Skeletal muscle cell (primary cell): ENCODE measurements around the gene YBEY.
"Not testable (repeated sequence)": the region's sequence is repeated elsewhere in the genome, so short reads cannot be mapped to it uniquely, and the experiment has no call there.

ENCODE experiments used
- DNase-seq: peaks from one replicate; pipeline ENCODE4 v3.0.0-alpha.2; 2010; ENCODE audit warnings: low read depth
- H3K4me3 ChIP-seq: 2 replicates; pipeline ENCODE4 v1.5.1; 2011; ENCODE audit warnings: low read depth, mild to moderate bottlenecking, control low read depth, low read length, moderate library complexity

Gene YBEY

GRCh38 chr21:46285761-46286647 lies at the start of gene YBEY:
TSS of gene YBEY (plus strand) at chr21:46286342. CDS start at chr21:46286914, 572 bp downstream.
- peak within 1 kb of the TSS; percentile 67 for H3K4me3 ChIP-seq

DNA sequence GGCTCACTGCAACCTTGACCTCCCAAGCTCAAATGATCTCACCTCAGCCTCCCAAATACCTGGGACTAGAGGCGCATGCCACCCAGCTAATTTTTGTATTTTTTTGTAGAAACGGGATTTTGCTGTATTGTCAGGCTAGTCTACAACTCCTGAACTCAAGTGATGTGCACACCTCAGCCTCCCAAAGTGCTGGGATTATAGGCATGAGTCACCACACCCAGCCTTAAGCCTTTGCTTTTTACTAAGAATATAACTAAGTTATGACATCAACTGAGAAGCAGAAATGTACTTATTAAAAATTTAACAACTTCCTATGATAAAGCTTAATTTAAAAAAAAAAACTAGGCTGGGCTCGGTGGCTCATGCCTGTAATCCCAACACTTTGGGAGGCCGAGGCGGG lies 48.7 kb upstream of the YBEY start:
- H3K4me3 ChIP-seq = no peak overlapping the region
- DNase-seq = no peak

More at GRCh38 chr21:46285761-46286647, at the start of gene YBEY:
- DNase-seq = peak; percentile 78

DNA sequence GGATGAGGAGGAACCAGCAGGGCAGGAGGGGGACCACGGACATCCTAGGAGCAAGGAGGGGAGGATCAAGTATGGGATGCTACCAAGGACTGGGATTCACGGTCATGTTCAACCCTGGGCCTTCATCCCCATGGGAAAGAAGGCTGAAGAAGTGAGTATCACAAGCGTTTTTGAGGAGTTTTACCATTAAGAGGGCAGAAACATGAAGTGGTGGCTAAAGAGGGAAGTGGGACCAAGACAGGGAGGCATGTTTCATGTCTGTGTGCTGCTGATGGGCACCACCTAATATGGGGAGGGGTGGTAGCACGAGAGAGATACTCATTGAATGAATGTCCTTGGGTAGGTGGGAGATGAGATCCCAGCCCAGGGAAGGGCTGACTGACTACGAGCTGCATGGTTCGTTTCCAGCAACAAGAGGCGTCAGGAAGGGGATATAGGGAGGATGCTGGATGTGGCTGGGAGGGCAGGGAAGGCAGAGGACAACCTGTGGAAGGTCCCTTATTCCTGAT lies 46.3 kb upstream of the YBEY start:
- no peak overlapping the region for H3K4me3 ChIP-seq
- DNase-seq = no peak

DNA sequence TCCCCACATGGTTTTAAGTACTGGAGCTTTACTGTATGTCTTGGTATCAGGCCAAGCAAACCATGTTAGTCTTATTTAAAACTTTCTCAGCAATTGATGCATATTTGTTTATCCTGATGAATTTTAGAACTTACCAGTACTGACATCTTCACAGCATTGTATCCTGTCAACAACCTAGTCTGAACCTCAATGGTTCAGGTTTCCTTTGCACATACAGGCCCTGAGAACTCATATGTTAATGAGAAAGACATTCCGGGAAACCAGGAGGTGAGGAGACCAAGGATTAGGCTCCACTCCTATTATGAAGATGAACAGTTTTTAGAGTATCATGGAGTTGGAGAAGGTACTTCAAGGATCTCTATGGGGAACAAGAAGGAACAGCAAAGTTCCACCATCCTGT lies 44.6 kb upstream of the YBEY start:
- not testable (repeated sequence) for H3K4me3 ChIP-seq, DNase-seq

DNA sequence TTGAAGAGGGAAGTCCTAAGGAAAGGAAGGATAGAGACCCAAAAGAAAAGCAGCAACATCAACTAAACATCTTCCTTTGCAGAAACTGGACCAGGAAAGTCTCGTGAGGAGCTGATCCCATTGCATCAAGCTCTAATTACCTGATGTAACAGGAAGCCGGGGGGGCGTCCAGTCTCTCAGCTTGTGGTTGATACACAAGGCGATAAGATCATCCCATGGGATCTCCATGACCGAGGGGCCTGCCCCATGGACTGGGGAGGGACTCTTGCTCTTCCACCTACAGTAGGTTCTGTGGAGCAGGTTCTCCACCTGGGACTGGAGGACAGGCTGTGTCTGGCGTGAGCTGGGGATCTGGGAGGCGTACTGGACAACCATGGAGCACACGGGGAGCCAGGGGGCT lies 42.8 kb upstream of the YBEY start:
- DNase-seq = no peak

DNA sequence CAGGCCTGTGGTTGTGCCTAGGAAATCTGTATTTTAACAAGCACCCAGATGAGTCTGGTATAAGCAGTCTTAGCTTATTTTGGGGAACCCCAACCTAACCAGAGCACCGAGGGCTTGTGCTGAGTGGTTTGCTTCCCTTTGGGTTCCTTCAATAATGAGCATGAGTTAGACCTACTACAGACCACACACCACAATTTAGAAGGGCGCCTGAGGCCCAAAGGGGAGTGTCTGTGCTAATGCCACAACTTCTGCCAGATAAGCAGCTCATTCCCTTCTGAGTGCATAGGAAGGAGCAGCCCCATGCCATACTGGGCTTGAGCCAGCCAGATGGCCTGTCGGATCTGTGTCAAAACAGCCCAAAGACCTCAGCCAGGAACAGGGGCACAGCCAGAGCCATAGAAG lies 42.2 kb upstream of the YBEY start:
- DNase-seq = no peak
- H3K4me3 ChIP-seq = no peak overlapping the region

More for the DNA sequence above, 42.8 kb upstream of the YBEY start:
- no peak overlapping the region for H3K4me3 ChIP-seq

DNA sequence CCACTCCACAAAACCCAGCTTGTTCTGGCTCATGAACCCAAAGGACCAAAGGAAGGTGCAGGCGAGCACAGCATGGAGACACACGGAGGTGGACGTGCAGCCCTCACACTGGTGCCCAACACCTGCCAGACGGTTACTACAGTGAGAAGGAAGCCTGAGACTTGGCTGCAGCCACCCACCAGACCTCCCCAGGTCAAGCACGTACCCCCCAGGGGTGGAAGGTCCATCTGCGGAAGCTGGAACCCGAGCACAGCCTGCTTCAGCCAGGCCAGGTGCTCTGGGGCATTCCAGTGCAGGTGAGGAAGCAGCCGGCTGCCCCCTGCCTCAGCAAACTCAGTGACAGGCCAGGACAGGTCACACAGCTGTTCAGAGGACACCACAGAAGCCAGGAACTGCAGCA lies 41.5 kb upstream of the YBEY start:
- H3K4me3 ChIP-seq = no peak overlapping the region
- DNase-seq = no peak

- no peak for DNase-seq
- H3K4me3 ChIP-seq = no peak overlapping the region
These were observed 40.8 kb upstream of the YBEY start for GRCh38 chr21:46245213-46245915.

- DNase-seq = no peak
- no peak overlapping the region for H3K4me3 ChIP-seq
These were observed 39.8 kb upstream of the YBEY start for GRCh38 chr21:46246345-46246744.

GRCh38 chr21:46247699-46248421 lies 38.3 kb upstream of the YBEY start:
- no peak overlapping the region for H3K4me3 ChIP-seq
- no peak for DNase-seq

- no peak overlapping the region for H3K4me3 ChIP-seq
- DNase-seq = no peak
These were observed 37.7 kb upstream of the YBEY start for GRCh38 chr21:46248422-46248782.

DNA sequence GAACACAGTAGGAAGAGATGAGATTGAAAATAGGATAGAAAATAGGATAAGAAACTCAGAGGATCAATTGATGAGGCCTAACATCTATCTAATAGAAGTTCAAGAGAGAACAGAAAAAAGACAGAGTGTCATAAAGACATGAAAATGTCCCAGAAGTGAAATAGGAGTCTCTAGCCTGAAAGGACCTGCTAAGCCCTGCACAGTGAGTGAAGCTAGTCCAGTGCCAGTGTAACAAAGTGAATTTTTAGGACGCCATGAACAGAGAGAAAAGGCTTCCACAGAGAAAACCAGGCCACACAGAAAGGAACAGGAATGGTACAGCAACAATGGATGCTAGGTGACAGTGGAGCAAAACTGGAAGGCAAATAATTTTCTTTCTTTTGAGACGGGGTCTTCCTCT lies 37.3 kb upstream of the YBEY start:
- no peak for DNase-seq

DNA sequence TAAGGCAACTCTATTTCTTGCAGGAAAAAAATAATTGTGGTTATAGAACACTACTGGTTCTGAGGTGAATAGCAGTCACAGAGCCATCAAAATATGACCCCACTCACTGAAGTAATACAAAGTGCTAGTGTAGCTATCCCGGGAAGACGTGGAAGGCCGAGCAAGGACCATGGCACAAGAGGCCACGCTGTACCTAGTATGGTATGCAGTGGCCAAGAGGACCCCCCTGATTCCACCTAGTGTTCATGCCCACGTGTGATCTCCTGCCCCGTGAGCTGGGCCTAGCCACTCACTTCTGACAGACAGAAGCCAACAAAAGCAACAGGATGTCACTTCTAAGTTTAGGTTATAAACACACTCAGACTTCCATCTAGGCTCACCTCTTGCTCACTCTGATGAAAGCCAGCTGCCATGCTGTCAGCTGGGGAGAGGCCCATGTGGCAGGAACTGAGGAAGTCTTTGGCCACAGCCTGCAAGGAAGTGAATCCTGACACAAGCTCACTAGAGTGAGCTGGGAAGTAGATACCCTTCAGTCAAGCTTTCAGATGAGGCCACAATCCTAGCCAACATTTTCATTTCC lies 35.9 kb upstream of the YBEY start:
- DNase-seq = no peak
- H3K4me3 ChIP-seq = no peak overlapping the region

More for the DNA sequence above, 37.3 kb upstream of the YBEY start:
- no peak overlapping the region for H3K4me3 ChIP-seq

DNA sequence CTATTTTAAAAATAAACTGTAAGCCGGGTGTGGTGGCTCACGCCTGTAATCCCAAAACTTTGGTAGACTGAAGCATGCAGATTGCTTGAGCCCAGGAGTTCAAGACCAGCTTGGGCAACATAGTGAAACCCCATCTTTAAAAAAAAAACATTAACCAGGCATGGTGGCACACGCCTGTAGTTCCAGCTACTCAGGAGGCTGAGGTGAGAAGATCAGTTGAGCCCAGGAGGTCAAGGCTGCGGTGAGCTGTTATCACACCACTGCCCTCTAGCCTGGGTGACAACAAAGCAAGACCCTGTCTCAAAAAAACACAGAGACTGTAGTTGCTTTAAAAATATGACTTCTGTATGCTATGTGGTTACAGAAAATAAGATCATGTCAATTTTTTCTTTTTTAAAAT lies 33.3 kb upstream of the YBEY start:
- no peak for DNase-seq
- H3K4me3 ChIP-seq = no peak overlapping the region

DNA sequence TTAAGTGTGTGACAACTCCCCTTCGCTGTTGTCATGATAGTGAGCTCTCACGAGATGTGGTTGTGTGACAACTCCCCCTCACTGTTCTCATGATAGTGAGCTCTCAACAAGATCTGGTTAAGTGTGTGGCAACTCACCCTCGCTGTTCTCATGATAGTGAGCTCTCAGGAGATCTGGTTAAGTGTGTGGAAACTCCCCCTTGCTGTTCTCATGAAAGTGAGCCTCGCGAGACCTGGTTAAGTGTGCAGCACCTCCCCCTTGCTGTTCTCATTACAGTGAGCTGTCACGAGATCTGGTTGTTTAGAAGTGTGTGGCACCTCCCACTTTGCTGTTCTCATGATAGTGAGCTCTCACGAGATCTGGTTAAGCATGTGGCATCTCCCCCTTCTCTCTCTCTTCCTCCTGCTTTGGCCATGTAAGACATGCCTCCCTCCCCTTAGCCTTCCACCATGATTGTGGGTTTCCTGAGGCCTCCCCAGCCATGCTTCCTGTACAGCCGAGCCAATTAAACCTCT lies 32.5 kb upstream of the YBEY start:
- H3K4me3 ChIP-seq = no peak overlapping the region
- DNase-seq = no peak

GRCh38 chr21:46254208-46254975 lies 31.8 kb upstream of the YBEY start:
- no peak overlapping the region for H3K4me3 ChIP-seq

DNA sequence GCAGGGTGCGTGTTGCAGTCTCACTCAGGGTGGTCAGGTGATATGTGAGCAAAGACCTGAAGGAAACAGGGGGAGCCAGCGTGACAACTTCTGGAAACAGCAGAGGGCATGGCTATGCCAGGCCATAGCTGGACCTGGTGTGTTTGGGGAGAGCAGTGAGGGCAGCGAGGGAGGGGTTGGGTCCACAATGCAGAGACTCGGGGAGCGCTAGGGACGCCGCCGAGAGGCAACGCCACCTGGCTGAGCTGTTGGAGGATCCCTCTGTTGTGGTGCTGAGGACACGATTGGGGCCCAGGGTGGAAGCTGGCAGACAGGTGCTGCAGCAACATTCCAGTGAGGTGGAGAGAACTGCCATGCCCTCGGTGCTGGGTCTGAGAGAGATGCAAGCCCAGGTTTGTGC lies 31.0 kb upstream of the YBEY start:
- no peak overlapping the region for H3K4me3 ChIP-seq
- DNase-seq = no peak

More at GRCh38 chr21:46254208-46254975, 31.8 kb upstream of the YBEY start:
- DNase-seq = no peak

DNA sequence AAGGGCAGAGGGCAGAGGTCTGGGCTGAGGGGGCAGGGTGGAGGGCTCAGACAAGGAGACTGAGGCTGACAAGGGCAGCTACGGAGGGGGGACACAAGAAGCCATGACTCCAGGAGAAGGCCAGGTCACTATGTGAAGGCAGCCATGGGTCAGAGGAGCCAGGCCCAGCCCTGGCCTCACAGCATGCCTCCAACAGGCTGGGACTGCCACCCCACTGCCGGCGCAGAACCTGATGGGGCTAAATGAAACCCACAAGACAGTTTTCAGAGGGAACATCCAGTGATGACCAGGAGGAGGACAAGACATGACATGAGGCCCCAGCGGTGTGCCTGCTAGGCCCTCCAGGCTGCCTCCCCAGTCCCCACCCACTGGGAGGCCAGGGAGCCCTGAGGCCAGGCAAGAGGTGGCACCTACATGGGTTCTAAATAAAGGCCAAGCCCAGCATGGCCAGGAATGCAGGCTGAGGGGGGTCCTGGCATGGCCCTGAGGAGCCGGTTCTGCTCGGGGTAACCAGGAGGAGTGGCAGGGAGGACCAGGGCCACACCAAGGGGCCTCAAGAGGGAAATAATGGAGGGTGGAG lies 30.3 kb upstream of the YBEY start:
- DNase-seq = no peak
- H3K4me3 ChIP-seq = no peak overlapping the region
